ENCODE results near the gene ARHGAP26. TPM values are rescaled to one million over a fixed set of nuclear protein-coding genes. Genes with fewer than 3 reads are reported as not detected.

ARHGAP26 gene
- total and polyA plus RNA-seq, 2 experiments from 2014 or later, result 9.5 to 16.8 TPM

GRCh38 chr5:143267186-143267585, 497.0 kb downstream of the ARHGAP26 start (continued):
- TF ChIP-seq ZNF462 (CRISPR knock-in tag; IDR thresholded peaks at IDR 0.05) (no peak), ZNF114 (CRISPR knock-in tag; IDR thresholded peaks at IDR 0.05) (no peak), STAT1 (IDR thresholded peaks at IDR 0.05; ENCODE audit: unreplicated experiment) (no peak), EZH2phosphoT487 (IDR thresholded peaks at IDR 0.05; ENCODE audit: unreplicated experiment) (no peak)

GRCh38 chr5:143268388-143268787, 498.2 kb downstream of the ARHGAP26 start:
- no peak overlapping the region for H3K4me3 Mint-ChIP-seq
- H3K27me3 Mint-ChIP-seq (ENCODE audit: insufficient read depth, low read depth, poor library complexity), result no peaks in the 10 kb centered on the region
- H3K79me2 ChIP-seq (replicated peaks; ENCODE audit: insufficient read depth), result no peaks in the 10 kb centered on the region
- H3K9me3 Mint-ChIP-seq, result peaks cover 34% of the 10 kb centered on the region; the same call in 2 of the 3 replicates
- no peak overlapping the region for H3K4me2 ChIP-seq
- no peak for ATAC-seq
- no peaks in the 10 kb centered on the region for H3K27me3 ChIP-seq (ENCODE audit: insufficient read depth)
- H3K36me3 ChIP-seq (ENCODE audit: insufficient read depth), result 0 out of 2 replicates have a peak, but pooled peaks cover 4% of the 10 kb centered on the region
- DNase-seq (ENCODE audit: low spot score), result no peak
- no peak overlapping the region for H3K27ac ChIP-seq (ENCODE audit: low read depth)
- no peaks in the 10 kb centered on the region for H4K20me1 ChIP-seq (replicated peaks; ENCODE audit: insufficient read depth)
- peaks cover 12% of the 10 kb centered on the region; the same call in 2 of the 3 replicates for H3K36me3 Mint-ChIP-seq (ENCODE audit: low read depth)
- H3K27ac Mint-ChIP-seq, result no peak overlapping the region
- no peaks in the 10 kb centered on the region for H3K4me1 ChIP-seq (ENCODE audit: insufficient read depth)
- no peak overlapping the region for H3K4me3 ChIP-seq
- H2AFZ ChIP-seq, result no peak overlapping the region
- H3K9me2 ChIP-seq (ENCODE audit: insufficient read depth), result no peaks in the 10 kb centered on the region
- H3K4me1 Mint-ChIP-seq, result no peaks in the 10 kb centered on the region
- no peaks in the 10 kb centered on the region for H3F3A ChIP-seq (replicated peaks; ENCODE audit: low read depth)
- no peak for TF ChIP-seq ETS1 (IDR thresholded peaks at IDR 0.05)
- no peak for TF ChIP-seq EZH2 (IDR thresholded peaks at IDR 0.05; ENCODE audit: low read depth, unreplicated experiment)
- no peak for TF ChIP-seq JUNB (IDR thresholded peaks at IDR 0.05; ENCODE audit: unreplicated experiment)
- no peak for TF ChIP-seq ZNF114 (CRISPR knock-in tag; IDR thresholded peaks at IDR 0.05)
- no peak for TF ChIP-seq ZNF462 (CRISPR knock-in tag; IDR thresholded peaks at IDR 0.05)
- no peak for TF ChIP-seq CREB1 (CRISPR knock-in tag; IDR thresholded peaks at IDR 0.05; ENCODE audit: low read depth)

Measured in GM23338 (cell line).